Progenitor cell of endocrine pancreas (in vitro differentiated cells): ENCODE results near the gene HLCS. TPM values are rescaled to one million over a fixed set of nuclear protein-coding genes. Genes with fewer than 3 reads are reported as not detected.

ENCODE experiments used
- DNase-seq: peaks from one replicate; pipeline ENCODE4 v3.0.0; 2021; ENCODE audit warnings: low spot score; ENCODE audit not compliant: unreplicated experiment
- H3K27ac Mint-ChIP-seq: 2 replicates; pipeline ENCODE4 v1.8.0; 2021; ENCODE audit warnings: mild to moderate bottlenecking, moderate library complexity, mixed read lengths
- H3K27me3 Mint-ChIP-seq: 2 replicates; pipeline ENCODE4 v1.8.0; 2021; ENCODE audit warnings: mixed read lengths
- H3K36me3 Mint-ChIP-seq: 2 replicates; pipeline ENCODE4 v1.8.0; 2022; ENCODE audit warnings: mixed read lengths; ENCODE audit not compliant: insufficient read depth
- H3K4me1 Mint-ChIP-seq: 2 replicates; pipeline ENCODE4 v1.8.0; 2021; ENCODE audit warnings: low read depth, mixed read lengths
- H3K4me3 Mint-ChIP-seq: 2 replicates; pipeline ENCODE4 v1.8.0; 2021; ENCODE audit warnings: low read depth, mild to moderate bottlenecking, moderate library complexity, mixed read lengths
- H3K9me3 Mint-ChIP-seq: 2 replicates; pipeline ENCODE4 v1.8.0; 2021; ENCODE audit warnings: low read depth, mixed read lengths
- total RNA-seq: library from RNA; stranded (reverse); gene quantifications from 2 replicates; pipeline ENCODE4 v1.2.1, GENCODE V29; 2021
- TF ChIP-seq, protein P1 (sequence below): fragments of 200-600 bp; sonication (generic); IDR thresholded peaks from one replicate; pipeline ENCODE4 v1.5.0; 2021; ENCODE audit warnings: antibody characterized with exemption, mild to moderate bottlenecking; ENCODE audit not compliant: unreplicated experiment

Gene HLCS
- total RNA-seq, 1 donor from 2014 or later, result 34.3 TPM

DNA sequence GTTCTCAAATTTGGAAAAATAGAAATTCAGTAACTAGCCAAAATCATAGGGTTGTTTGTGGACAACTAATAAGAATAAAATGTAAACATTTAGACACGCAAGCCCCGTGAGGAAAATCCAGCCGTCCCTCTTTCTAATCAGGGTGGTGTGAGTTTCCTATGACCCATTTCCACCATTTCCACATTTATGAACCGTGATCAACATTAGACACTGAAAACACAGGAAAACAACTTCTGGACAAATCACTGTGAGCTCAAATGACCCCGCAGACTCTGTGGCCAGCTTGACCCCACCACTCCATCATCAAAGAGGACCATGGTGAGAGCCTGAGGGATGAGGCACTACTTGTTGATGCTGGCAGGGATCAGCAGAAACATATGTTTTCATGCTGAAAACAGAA is 166.6 kb downstream of the HLCS start:
- H3K36me3 Mint-ChIP-seq, result peaks cover 14% of the 10 kb centered on the region
- no peak for DNase-seq
- no peak overlapping the region for H3K4me3 Mint-ChIP-seq
- no peak overlapping the region for H3K27ac Mint-ChIP-seq
- no peaks in the 10 kb centered on the region for H3K27me3 Mint-ChIP-seq
- no peaks in the 10 kb centered on the region for H3K4me1 Mint-ChIP-seq
- TF ChIP-seq, protein P1, sequence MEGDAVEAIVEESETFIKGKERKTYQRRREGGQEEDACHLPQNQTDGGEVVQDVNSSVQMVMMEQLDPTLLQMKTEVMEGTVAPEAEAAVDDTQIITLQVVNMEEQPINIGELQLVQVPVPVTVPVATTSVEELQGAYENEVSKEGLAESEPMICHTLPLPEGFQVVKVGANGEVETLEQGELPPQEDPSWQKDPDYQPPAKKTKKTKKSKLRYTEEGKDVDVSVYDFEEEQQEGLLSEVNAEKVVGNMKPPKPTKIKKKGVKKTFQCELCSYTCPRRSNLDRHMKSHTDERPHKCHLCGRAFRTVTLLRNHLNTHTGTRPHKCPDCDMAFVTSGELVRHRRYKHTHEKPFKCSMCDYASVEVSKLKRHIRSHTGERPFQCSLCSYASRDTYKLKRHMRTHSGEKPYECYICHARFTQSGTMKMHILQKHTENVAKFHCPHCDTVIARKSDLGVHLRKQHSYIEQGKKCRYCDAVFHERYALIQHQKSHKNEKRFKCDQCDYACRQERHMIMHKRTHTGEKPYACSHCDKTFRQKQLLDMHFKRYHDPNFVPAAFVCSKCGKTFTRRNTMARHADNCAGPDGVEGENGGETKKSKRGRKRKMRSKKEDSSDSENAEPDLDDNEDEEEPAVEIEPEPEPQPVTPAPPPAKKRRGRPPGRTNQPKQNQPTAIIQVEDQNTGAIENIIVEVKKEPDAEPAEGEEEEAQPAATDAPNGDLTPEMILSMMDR, result no peak
- peaks cover 20% of the 10 kb centered on the region for H3K9me3 Mint-ChIP-seq

DNA sequence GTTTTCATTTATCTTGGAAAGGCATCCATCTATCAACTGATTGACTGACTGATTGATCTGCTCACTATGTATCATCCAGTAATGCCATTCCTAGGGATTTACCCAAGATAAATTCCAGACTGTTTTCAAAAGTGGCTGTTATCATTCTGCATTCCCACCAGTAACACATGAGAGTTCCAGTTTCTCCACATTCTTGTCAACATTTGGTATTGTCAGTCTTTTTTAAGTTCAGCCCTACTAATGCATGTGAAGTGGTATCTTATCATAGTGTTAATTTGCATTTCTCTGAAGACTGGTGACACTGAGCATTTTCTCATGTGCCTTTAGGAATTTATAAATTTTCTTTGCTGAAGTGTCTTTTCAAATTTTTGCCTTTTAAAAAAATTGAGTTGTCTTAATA is 168.0 kb downstream of the HLCS start:
- Mint-ChIP-seq H3K4me3 (no peak overlapping the region), H3K36me3 (peaks cover 14% of the 10 kb centered on the region), H3K27me3 (no peaks in the 10 kb centered on the region), H3K4me1 (peaks cover 2% of the 10 kb centered on the region), H3K27ac (no peak overlapping the region), H3K9me3 (peaks cover 20% of the 10 kb centered on the region)
- TF ChIP-seq, protein P1, result no peak
- DNase-seq, result no peak

DNA sequence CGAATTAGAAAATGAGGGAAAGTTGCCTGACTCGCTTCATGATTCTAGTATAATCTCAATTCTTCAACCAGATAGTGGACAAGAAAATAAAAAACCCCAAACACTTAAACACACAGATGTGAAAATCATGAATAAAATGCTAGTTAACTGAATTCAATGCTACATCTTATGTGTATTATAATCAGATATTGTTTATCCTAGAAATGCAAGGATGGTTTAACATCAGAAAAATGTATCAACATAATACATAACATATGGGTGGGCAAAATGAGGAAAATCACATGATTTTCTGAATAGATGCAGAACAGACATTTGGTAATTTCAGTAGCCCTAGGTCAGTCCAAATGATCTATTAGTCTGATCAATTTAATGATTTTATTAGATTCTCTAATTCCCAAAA is 170.4 kb downstream of the HLCS start:
- H3K36me3 Mint-ChIP-seq, result peaks cover 14% of the 10 kb centered on the region
- H3K4me1 Mint-ChIP-seq, result peaks cover 2% of the 10 kb centered on the region
- no peaks in the 10 kb centered on the region for H3K27me3 Mint-ChIP-seq
- no peak for DNase-seq
- no peak overlapping the region for H3K4me3 Mint-ChIP-seq
- peaks cover 20% of the 10 kb centered on the region for H3K9me3 Mint-ChIP-seq
- H3K27ac Mint-ChIP-seq, result no peak overlapping the region
- TF ChIP-seq, protein P1, result no peak

DNA sequence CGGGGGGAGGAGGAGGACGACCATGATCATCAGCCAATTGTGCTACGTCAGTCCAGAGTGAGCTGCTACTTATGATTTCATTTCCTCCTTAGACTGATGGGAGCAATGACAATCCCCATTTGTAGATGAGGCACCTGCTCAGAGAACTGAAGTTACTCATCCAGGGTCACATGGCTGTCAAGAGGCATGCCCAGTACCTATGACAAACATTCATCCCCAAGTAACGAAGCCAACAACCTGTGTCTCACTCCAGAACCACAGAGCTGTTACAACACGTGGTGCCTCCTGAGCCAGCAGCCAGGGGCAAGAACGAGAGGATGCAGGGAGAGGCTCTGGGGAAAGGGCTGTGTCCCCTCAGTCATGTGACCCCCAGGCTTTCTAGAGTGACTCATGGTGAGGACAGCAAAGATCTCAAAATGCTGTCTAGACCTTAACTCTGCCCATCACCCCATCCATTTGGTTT is 173.9 kb downstream of the HLCS start:
- no peaks in the 10 kb centered on the region for H3K27me3 Mint-ChIP-seq
- H3K4me3 Mint-ChIP-seq, result no peak overlapping the region
- H3K36me3 Mint-ChIP-seq, result peaks cover 5% of the 10 kb centered on the region
- peaks cover 4% of the 10 kb centered on the region for H3K9me3 Mint-ChIP-seq
- TF ChIP-seq, protein P1, result no peak
- peaks cover 6% of the 10 kb centered on the region for H3K4me1 Mint-ChIP-seq
- DNase-seq, result no peak
- no peak overlapping the region for H3K27ac Mint-ChIP-seq

DNA sequence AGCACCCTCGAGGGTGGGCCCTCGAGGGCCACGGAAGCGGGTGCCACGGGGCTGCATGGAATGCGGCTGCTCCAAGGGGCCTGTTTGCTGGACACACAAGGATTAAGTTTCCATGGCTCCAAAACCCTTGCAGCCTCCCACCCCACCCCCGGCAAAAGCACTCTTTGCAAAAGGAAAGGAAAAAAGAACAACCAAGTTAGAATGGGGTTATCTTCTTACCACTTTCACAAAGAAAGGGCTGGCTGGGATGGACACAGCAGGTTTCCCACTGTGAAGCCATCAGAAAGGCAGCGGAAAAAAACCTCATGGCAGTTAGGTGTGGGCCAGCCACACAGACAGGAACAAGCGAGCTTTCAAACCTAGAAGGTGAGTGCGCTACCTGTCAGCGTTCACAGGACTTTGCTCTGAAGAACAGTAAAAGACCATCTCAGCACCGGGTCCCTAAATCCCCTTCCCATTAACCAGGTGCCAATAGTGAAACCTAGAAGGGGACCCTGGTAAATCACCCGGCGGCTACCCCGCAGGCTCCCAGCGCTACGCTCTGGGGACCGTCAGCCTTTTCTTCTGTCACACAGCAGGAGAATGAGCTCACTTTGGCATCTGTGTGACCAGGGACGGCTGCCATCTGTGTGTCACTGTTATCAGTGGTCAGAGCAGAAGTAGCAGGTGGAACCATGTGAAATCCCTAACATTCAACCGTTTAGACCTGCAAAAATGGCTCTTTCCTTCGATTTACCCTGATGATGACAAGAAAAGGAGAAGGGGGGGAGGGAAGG is 174.6 kb downstream of the HLCS start:
- H3K27ac Mint-ChIP-seq, result no peak overlapping the region
- H3K4me1 Mint-ChIP-seq, result peaks cover 6% of the 10 kb centered on the region
- H3K27me3 Mint-ChIP-seq, result no peaks in the 10 kb centered on the region
- H3K36me3 Mint-ChIP-seq, result peaks cover 4% of the 10 kb centered on the region
- H3K4me3 Mint-ChIP-seq, result no peak overlapping the region
- DNase-seq, result no peak
- TF ChIP-seq, protein P1, result no peak
- H3K9me3 Mint-ChIP-seq, result peaks cover 2% of the 10 kb centered on the region
